HL-60 (cell line): ENCODE measurements around the gene SNX10.

ENCODE experiments used
- GABPA ChIP-seq: IDR thresholded peaks from 2 replicates; pipeline ENCODE4 v1.6.1; 2012; ENCODE audit warnings: low read depth
- POLR2AphosphoS5 ChIP-seq: IDR thresholded peaks from 2 replicates; pipeline ENCODE4 v1.6.1; 2012; ENCODE audit warnings: low read depth
- REST ChIP-seq: IDR thresholded peaks from 2 replicates; pipeline ENCODE4 v1.6.1; 2012; ENCODE audit warnings: low read depth; ENCODE audit not compliant: insufficient replicate concordance
- SPI1 ChIP-seq: IDR thresholded peaks from 2 replicates; pipeline ENCODE4 v1.6.1; 2012; ENCODE audit warnings: low read depth, mild to moderate bottlenecking, borderline replicate concordance
- TF ChIP-seq, protein P1 (sequence below): IDR thresholded peaks from one replicate; pipeline ENCODE4 v1.5.1; 2011; ENCODE audit warnings: low read length, control low read depth, inconsistent platforms; ENCODE audit not compliant: insufficient read depth

DNA sequence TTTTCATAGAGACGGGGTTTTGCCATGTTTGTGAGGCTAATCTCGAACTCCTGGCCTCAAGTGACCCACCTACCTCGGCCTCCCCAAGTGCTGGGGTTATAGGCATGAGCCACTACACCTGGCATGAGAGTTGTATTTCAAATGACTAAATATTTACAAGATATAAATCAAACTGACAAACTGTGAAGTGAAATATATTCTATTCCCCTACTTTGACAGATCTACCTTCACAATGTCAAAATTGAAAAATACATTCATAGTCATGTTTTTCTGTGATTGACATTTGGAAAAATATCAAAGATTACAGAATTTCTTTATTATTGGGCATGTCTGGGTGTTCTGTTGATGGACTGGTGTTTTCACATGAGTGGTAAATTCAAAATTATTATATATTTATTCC lies 16.4 kb upstream of the SNX10 start:
- no peak for TF ChIP-seq SPI1
- TF ChIP-seq, protein P1, sequence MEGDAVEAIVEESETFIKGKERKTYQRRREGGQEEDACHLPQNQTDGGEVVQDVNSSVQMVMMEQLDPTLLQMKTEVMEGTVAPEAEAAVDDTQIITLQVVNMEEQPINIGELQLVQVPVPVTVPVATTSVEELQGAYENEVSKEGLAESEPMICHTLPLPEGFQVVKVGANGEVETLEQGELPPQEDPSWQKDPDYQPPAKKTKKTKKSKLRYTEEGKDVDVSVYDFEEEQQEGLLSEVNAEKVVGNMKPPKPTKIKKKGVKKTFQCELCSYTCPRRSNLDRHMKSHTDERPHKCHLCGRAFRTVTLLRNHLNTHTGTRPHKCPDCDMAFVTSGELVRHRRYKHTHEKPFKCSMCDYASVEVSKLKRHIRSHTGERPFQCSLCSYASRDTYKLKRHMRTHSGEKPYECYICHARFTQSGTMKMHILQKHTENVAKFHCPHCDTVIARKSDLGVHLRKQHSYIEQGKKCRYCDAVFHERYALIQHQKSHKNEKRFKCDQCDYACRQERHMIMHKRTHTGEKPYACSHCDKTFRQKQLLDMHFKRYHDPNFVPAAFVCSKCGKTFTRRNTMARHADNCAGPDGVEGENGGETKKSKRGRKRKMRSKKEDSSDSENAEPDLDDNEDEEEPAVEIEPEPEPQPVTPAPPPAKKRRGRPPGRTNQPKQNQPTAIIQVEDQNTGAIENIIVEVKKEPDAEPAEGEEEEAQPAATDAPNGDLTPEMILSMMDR: no peak
- no peak for TF ChIP-seq GABPA
- TF ChIP-seq POLR2AphosphoS5: no peak
- TF ChIP-seq REST: no peak
